ENCODE results near the gene MAN1C1.

DNA sequence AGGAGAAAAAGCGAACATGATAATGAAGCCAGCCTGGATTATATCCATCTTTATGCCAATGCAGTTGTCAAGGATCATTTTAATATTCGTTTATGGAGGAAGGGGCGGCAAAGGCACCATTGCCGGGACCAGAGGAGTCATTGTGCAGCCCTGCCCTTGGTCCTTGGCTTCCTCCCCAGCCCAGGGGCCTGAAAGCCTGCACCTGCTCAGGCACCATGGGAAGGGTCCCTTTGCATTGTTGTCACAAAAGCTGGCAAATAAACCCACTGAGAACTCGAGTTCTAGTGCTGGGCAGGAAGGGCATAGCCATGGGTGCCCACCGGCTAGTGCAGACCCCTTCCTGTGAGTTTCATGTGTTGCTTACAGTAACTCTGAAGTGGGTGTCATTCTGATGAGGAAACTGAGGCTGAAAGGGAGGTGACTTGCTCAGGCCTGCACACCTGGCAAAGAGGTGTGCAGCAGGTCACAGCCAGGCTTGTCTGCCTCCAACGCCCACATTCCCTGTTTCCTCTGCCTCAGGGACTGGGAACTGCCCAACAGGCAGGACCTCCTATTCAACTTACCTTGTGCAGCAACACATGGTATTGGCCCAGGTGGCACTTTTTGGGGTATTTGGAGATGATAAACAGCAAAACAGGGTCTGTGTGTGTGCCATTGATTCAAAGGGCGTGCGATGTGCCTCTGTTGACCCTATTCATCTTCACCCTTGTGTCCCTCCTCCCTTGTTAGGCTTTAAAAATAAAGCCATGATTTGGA lies 84.6 kb downstream of the MAN1C1 start:
- TF ChIP-seq, protein P1, sequence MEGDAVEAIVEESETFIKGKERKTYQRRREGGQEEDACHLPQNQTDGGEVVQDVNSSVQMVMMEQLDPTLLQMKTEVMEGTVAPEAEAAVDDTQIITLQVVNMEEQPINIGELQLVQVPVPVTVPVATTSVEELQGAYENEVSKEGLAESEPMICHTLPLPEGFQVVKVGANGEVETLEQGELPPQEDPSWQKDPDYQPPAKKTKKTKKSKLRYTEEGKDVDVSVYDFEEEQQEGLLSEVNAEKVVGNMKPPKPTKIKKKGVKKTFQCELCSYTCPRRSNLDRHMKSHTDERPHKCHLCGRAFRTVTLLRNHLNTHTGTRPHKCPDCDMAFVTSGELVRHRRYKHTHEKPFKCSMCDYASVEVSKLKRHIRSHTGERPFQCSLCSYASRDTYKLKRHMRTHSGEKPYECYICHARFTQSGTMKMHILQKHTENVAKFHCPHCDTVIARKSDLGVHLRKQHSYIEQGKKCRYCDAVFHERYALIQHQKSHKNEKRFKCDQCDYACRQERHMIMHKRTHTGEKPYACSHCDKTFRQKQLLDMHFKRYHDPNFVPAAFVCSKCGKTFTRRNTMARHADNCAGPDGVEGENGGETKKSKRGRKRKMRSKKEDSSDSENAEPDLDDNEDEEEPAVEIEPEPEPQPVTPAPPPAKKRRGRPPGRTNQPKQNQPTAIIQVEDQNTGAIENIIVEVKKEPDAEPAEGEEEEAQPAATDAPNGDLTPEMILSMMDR (IDR thresholded peaks at IDR 0.05): no peak
- TF ChIP-seq POLR2A (IDR thresholded peaks at IDR 0.05): no peak
